Measurements from ENCODE around the gene NDUFV2. TPM values are rescaled to one million over a fixed set of nuclear protein-coding genes. Genes with fewer than 3 reads are reported as not detected.

NDUFV2 gene
- total RNA-seq, 4 donors from 2014 or later = 66.3 to 161 (median 97.9) TPM

DNA sequence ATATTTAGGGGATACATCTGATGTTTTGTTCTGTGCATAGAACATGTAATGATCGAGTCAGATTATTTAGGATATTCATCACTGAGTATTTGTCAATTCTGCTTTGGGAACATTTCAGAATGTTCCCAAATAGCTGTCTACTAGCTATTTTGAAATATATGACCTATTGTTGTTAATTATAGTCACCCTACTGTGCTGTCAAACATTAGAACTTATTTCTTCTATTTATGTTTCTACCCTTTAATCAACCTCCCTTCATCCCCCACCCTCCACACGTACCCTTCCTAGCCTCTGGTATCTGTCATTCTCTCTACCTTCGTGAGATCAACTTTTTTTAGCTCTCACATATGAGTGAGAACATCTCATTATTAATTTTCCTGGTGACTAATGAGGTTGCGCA lies 75.0 kb downstream of the NDUFV2 start:
- TF ChIP-seq, protein P1, sequence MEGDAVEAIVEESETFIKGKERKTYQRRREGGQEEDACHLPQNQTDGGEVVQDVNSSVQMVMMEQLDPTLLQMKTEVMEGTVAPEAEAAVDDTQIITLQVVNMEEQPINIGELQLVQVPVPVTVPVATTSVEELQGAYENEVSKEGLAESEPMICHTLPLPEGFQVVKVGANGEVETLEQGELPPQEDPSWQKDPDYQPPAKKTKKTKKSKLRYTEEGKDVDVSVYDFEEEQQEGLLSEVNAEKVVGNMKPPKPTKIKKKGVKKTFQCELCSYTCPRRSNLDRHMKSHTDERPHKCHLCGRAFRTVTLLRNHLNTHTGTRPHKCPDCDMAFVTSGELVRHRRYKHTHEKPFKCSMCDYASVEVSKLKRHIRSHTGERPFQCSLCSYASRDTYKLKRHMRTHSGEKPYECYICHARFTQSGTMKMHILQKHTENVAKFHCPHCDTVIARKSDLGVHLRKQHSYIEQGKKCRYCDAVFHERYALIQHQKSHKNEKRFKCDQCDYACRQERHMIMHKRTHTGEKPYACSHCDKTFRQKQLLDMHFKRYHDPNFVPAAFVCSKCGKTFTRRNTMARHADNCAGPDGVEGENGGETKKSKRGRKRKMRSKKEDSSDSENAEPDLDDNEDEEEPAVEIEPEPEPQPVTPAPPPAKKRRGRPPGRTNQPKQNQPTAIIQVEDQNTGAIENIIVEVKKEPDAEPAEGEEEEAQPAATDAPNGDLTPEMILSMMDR (IDR thresholded peaks at IDR 0.05; ENCODE audit: low read depth) = no peak

GRCh38 chr18:9178557-9178956 lies 76.1 kb downstream of the NDUFV2 start:
- TF ChIP-seq, protein P1 (IDR thresholded peaks at IDR 0.05; ENCODE audit: low read depth) = no peak

GRCh38 chr18:9181275-9181674 lies 78.8 kb downstream of the NDUFV2 start:
- TF ChIP-seq, protein P1 (IDR thresholded peaks at IDR 0.05; ENCODE audit: low read depth) = no peak

DNA sequence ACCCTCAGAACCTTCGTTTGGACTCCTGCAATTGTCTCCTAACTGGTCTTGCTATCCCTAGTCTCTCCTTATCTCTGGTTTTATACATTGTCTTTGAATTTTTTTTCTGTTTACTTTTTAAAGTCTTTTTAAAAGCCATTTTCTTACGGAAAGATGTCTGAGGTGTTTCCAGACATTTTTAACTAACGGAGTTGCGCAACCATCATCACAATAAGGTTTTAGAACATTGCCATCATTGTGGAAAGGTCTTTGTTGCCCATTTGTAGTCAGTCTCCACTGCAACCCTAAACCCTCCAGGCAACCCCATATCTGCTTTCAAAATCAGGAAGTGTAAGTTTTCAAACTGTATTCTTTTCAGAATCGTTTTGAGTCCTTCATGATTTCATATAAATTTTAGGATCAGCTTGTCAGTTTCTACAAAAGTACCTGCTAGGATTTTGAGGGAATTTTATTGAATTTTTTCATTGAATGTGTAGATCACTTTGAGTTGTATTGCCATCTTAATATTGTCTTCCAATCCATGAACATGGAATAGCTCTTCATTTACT lies 80.4 kb downstream of the NDUFV2 start:
- TF ChIP-seq, protein P1 (IDR thresholded peaks at IDR 0.05; ENCODE audit: low read depth) = no peak

Other genes starting within 250 kb of the NDUFV2 start
- gene ANKRD12, start 34.1 kb downstream of the NDUFV2 start, total RNA-seq = 10 to 100 TPM; 38.6 to 99.5 (median 65.4) TPM
- gene TWSG1, start 232.1 kb downstream of the NDUFV2 start, total RNA-seq = 10 to 100 TPM; 13.6 to 45.2 (median 38.2) TPM

Data from subcutaneous adipose tissue (tissue), 4 donors.